GM18502 (cell line): ENCODE measurements around the gene MAD1L1.

ENCODE experiments used
- ATAC-seq: cut with Tn5 transposase; IDR thresholded peaks from one replicate; pipeline ENCODE4 v1.9.1; 2021; ENCODE audit warnings: mild to moderate bottlenecking; ENCODE audit not compliant: unreplicated experiment, poor library complexity

The MAD1L1 gene

DNA sequence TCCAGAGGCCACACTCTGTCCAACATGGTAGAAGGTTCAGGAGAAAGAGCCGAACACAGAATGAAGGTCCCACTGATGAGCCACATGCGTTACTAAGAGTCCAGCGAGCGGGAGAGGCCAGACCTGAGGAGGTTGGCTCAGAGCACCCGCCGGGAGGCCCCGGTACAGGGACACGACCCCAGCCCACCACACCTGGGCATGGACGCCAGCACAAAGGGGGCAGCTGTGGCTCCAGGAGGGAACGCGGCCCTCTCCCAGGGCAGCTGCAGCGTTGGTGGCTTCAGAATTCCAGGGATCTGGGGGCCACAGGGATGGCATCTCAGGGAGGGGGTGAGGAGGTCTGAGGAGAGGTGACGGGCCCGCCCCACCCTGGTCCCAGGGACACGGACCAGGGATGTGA lies 280.0 kb downstream of the MAD1L1 start:
- ATAC-seq = no peak

DNA sequence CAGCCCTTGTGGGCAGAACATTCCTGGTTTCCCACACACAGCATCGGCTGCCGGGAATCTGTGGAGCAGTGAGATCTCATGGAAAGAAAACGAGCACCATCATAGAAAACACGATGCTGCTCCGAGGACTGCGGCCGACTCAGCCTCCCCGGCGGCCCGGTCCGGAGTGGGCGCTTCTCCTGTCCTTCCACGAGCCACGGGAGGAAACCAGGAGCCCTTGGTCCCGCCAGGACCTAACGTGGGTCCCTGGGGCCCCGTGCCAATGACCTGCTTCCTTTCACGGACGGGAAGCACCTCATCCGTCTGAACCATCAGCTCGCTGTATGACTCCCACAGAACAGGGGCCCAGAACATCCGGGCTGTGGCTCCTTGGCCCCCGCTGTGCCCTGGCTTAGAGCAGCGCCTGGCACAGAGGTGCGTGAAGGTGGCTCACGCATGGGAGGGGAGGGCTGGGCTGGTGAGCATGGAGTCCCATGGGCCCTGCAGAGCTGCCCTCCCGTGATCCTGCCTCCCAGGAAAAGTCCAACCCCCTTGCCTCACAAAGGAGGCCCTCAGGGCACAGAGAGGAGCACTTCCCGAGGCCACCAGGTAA lies 280.5 kb downstream of the MAD1L1 start:
- ATAC-seq = no peak

DNA sequence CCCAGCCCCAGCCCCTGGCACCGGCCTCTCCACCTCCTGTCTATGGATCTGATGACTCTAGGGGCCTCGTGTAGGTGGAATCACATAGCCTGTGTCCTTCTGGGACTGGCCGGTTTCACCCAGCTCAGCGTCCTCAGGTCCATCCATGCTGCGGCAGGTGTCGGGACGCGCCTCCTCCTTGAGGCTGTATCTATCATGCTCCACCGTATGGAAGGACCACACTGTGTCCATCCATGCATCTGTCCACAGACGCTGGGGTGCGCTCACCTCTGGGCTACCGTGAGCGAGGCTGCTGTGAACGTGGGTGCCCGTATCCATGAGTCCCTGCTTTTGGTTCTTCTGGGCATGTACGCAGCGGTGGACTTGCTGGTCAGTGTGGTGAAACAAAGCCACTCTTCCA lies 281.1 kb downstream of the MAD1L1 start:
- ATAC-seq = no peak

DNA sequence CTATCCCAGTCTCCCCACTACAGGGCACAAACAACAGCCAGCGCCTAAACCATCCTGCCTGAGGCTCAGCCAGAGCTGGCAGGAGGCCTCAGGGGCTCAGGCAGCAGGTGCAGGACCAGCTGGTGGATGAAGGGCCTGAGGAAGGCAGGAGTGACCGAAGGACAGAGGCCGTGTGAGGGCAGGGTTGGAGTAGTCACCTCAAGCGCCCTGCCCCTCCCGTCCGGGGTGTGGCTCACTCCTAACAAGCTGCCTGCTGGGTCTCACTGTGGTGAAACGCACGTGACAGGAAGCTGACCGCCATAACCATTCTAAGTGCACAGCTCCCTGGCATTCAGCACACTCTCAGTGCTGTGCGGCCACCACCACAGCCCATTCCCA lies 281.6 kb downstream of the MAD1L1 start:
- no peak for ATAC-seq

DNA sequence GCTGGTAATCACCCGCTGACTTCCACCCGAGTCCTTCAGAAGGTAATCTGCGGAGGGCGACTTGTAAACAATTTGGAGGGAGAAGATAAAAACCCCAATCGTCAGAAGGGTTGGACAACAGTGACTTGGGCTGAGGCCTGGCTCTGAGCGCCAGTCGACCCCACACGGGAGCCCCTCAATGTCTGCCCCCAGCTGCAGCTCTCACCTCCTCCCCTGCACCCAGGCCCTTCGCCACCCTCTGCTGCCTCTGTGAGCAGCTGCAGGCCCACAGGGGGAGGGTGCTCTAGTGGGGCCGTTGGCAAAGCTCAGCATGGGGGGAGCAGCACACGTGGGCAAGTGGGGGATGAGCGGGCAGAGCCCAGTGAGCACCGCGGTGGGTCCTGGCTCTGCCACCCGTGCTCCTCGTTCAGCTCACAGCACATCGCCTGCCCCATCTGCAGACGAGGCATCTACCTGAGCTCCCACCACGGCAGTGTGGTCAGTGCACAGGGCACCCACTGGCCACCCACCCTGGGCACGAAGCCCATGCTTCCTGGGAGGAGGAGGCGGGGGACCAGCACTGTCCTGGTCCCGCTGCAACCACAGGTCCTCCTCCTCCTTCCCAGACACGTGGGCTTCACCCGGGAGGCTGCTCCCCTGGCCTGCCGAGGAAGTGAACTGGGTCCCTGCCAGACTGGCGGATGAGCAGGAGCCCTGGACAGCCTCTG lies 282.1 kb downstream of the MAD1L1 start:
- no peak for ATAC-seq

DNA sequence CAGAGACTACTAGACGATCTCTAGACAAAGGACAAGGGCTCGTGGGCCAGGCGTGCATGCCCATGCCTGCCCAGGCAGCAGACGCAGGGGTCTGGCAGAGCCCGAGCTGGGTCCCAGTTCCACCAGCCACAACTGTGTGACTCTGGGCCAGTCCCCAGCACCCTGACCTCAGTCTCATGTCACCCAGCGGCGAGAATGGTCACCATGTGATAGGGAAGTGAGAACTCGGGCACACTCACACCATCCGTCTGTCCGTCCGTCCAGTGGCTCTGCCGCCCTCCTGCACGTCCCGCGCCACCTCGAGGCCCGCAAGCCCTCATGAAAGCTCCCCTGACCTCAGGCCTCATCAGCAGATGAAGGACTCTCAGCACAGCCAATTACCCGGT lies 282.7 kb downstream of the MAD1L1 start:
- no peak for ATAC-seq

DNA sequence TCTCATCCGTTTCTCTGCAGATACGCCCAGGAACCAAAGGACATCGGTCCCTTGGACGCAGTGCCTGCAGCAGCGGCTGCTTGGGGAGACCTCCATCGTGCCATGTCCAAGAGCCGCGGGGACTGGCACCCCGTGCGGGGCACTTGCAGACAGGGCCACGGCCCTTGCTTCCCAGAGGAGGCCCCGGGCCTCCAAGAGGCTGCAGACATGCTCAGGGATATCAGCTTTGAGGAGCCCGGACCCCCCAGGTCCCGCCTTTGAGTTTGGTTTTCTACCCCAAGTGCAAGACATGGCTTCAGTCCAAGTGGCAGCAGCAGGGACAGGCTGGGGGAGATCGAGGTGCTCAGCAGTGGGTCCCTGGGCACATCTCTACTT lies 283.1 kb downstream of the MAD1L1 start:
- no peak for ATAC-seq

DNA sequence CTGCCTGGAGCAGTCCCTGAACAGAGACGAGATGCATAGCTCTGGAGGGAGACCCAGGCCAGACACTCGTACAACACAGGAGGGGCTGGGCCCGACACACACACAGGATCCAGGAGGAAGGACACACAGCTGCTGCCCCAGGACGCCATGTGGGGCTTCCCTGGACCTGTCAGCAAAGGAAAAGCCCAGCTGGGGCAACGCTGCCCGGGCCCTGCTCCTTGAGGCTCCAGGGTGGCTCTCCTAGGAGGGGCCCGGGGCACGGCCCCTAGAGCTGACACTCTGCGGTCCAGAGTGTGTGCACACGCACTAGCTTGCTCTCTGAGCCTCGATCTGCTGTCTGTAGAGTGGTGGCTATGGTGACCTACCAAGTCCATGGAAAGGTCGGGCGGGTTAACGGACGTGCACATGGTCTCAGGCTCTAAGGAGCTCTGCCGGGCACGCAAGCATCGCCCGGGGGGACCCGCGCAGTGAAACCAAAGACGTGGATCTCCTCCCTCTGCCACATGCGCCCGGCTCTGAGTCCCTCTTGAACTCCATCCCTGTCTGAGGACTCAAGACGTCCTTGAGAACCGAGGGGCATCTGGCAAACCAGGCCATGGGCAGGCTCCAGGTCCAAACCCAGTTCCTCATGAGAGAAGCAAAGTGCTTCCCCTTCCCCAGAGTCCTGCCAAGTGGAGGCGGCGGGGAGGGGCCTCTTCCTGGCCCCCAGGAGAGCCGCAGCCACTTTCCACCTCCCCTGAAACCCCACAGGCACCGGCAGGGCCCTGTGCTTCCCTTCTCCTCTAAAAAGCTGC lies 283.7 kb downstream of the MAD1L1 start:
- ATAC-seq = no peak

DNA sequence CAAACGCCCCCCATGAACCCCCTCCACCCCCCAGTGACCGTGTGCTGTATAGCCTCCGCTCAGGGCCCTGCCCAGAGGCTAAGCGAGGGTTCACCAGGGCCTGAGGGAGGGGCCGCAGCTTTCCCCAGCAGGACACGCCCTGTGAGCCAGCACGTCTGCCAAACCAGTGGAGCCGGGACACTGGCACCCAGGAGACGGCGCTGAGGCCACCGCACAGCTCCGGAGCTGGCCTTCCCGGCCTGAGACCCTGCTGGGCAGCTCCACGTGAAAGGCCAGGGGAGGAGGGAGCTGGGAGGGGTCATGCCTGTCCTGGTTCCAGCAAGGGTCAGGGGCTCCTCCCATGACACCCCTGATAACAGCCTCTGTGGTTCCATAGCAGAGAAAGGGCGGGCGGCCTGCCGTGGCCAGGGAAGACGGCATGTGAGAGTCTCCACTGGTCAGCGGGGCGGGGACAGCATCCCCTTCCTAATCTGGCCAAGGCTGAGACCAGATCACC lies 284.4 kb downstream of the MAD1L1 start:
- no peak for ATAC-seq

DNA sequence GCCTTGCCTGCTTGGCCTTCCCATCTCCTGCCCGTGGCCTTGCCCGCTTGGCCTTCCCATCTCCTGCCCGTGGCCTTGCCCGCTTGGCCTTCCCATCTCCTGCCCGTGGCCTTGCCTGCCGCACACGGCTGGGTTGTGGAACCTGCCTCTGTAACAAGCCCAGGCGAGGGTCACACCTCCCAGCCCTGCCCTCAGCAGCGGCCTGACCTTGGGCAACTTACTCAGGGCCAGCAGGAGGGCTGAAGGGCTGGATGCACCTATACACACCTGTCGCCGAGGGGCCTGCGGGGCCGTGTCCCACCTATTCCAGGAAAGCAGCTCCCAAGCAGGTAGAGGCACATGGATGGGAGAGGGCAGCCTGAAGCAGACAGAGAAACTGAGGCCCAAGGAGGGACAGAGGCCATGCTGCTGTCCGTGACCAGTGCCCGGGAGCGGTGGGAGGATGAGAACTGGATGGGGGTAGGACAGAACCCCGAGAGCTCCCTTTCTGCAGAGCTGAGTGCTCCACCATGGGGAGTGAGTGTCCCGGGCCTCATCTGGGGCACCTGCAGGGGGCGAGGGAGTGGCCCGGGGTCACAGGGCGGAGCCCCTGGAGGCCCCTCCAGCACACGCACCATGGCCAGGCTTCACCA lies 285.0 kb downstream of the MAD1L1 start:
- no peak for ATAC-seq

DNA sequence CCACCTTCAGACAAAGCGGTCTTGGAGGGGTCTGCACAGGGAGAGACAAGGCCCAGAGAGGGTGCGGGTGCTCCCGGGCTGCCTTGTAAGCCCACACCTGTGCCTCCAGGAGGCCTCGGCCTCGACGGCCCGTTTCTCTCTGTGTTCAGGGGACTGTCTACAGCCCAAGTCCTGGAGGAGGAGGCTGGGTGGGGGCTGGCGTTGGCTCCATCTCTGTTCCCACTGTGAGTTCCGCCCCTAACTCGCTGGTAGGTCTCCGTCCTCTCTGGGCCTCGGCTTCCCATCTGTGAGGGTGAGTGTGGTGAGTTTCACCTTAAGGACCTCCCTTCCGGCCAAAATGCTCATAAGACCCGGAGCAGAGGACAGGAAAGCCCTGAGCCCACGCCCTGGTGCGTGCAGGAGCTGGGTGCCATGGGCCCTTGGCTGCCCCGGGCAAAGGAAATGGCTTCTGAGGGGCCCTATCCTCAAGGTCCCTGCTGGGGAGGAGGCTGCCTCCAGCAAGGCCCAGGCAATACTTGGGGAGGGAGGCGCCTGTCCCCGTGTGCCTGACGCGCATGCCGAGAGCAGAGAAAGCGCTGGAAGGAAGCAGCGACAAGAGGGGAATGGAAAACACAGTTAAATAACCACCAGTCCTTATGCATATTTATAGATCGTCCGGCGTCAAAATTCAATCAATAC lies 285.8 kb downstream of the MAD1L1 start:
- ATAC-seq = no peak

DNA sequence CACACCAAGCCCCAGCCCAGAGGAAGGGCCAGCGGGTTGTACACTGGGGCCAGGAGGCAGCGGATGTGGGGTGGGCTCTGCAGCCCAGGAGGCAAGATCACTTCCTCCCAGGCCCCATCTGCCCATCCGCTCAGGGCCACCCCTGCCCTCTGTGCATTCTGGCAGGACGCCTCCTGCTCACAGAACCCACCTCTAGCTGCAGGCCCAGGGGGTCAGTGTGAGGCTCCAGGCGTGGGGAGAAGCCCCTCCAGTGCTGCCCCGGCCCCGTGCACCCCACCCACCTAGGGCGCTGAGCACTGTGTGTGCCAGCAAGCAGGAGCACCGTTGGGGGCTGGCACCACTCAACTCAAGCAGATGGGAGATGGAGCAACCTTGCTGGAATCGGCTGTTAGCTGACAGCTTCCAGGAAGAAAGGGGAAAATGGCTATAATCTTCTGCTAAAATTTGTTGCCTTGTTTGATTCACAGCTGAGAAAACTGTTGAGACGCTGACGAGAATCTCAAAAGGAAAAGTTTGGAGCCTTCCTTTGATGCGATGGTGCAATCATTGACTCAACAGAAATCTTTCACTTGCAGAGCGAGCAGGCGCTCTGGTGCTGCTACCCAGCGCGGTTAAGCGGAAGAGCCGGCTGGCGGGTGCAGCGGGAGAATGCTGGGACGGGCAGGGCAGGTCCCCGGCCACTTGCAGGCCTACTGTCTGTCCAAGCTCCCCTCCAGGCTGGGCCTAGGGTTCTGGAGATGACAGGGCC lies 286.5 kb downstream of the MAD1L1 start:
- no peak for ATAC-seq

DNA sequence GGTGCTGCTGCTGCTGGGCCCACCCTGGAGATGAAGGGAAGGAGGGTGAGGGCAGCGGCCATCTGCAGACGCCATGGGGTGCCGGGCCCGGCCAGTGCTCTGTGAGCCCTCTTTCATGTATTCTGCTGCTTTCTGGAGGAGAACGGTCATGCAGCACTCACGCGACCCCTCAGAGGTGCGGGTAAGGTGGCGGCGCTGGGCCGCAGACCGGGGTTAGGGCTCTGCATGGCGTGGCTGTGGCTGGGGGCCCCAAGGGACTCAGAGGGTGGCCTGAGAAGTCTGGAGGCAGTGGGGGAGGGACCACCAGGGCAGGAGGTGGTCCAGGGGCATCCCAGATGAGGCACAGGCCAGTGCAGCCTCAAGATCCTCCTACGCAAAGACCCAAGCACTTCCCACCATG lies 287.2 kb downstream of the MAD1L1 start:
- ATAC-seq = no peak

DNA sequence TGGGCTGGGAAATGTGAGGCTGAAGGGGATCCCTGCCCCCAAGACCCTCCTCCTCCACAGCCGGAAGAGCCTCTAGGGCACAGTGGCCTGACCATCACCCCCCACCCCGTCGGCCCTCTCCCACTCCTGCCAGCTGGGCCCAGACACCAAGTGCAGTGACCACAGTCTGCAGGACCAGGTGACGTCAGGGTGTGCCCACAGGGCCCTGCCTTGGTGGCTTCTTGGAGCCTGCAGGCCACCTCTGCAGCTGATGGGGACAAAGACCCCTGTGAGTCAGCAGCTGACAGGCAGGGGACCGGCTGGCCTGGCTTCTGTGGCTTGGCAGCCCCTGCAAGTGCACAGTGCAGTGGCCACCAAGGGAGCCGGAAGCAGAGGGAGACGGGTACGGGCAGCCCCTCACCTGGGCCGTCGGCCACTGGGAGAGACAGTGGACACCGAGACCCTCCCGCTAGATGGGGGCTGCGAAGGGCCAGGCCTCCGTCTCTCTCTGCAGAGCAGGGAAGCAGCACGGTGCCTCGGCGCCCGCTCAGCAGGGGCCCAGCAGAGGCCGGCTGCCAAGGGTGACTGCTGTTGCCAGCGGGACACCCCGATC lies 288.0 kb downstream of the MAD1L1 start:
- ATAC-seq = no peak

DNA sequence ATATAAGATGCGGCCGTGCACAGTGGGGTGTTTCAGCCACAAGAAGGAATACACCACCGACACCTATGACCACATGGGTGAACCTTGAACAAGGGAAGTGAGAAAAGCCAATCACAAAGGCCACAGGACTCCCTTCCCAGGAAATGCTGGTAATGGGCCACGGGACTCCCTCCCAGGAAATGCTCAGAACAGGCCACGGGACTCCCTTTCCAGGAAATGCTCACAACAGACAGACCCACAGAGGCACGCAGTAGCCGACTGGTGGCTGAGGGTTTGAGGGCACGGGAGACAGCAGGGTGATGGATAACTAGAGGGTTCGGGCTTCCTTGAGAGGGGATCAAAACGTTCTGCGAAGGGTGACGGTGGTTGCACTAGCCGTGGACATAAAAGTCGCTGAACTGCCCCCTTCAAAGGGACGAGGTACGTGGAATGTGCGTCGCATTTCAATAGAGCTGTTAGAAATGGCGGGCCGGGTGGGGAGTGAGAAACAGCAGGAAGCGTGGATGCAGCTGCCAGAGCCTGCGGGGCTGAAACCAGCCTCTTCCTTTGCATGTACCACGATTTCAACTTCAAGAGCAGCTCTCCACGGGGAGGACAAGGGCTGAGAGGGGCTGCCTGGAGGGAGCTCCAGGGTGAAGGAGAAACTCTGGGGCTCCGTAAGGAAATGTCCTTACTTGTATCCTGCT lies 288.7 kb downstream of the MAD1L1 start:
- ATAC-seq = no peak

DNA sequence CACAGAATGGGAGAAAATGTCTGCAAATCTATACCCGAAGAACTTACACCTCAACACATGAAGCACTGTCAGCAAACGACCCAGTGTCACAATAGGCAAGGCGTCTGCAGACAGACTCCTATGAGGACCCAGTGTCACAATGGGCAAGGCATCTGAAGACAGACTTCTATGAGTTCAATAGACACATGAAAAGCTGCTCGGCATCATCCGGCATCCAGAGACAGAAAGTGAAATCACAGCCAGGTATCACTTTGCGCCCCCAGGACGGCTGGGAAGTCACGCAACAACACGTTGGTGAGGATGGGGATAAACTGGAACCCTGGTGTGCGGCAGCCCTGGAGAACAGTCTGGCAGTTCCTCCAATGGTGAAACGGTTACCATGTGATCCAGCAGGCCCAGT lies 289.4 kb downstream of the MAD1L1 start:
- no peak for ATAC-seq

DNA sequence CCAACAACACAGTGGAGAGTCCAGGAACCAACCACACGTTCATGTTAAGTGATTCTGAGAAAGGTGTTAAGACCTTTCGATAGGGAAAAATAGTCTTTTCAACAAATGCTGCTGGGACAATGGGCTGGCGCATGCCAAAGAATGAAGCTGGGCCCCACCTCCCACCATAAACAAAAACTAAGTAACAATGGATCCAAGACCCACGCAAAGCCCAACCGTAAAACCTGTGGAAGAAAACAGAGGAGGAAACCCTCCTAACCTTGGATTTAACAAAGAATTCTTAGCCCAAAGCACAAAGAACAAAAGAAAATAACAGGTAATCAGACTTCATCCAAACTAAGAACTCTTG lies 289.8 kb downstream of the MAD1L1 start:
- ATAC-seq = no peak

DNA sequence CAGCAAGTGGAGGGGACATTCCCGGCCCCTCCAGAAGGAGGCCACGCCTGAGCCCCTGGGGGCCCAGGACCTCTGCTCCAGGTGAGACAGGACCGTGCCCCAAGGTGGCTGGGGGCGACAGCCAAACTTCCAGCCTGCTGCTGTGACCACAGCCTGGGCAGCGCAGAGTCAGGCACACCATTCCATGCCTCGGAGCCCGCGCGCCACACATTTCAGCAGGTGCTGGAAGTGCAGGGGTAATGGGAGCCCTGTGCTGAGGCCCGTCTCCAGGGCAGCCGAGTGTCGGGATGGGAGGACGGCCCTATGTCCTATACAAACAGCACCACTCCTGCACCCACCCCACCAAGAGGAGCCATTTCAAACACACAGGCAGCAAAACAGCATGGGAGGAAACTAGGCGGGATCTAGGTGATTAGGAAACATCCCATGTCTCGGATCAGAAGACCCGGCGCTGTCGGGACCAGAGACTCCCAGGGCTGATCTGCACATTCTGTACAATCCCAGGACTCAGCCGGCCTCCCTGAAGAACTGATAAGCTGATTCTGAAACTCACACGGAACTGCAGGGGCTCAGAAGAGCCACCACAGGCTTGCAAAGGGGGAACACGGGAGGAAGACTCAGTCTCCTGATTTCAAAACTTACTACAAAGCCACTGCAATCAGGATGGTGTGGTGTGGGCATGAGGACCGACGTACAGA lies 290.4 kb downstream of the MAD1L1 start:
- ATAC-seq = no peak
